AG09309 (cell line): ENCODE measurements around the gene ANGPTL8.

Source experiments
- DNase-seq: peaks from one replicate; pipeline ENCODE4 v3.0.0-alpha.2; 2010; ENCODE audit warnings: low read depth
- H3K4me3 ChIP-seq: 2 replicates; pipeline ENCODE4 v1.5.1; 2011; ENCODE audit warnings: mild to moderate bottlenecking, low read depth, low read length, moderate library complexity; ENCODE audit not compliant: control insufficient read depth
- CTCF ChIP-seq: IDR thresholded peaks from 2 replicates; pipeline ENCODE4 v1.5.1; 2011; ENCODE audit warnings: mild to moderate bottlenecking, low read depth, low read length, inconsistent platforms; ENCODE audit not compliant: insufficient read depth, control insufficient read depth; ENCODE audit errors: missing control alignments

The ANGPTL8 gene

GRCh38 chr19:11239377-11240000 lies at the start of gene ANGPTL8:
TSS of gene ANGPTL8 (plus strand) at chr19:11239619. CDS start at chr19:11239638, 19 bp downstream.
- TF ChIP-seq CTCF, result no peak
- no peak within 1 kb of the TSS for H3K4me3 ChIP-seq
- no peak for DNase-seq

- H3K4me3 ChIP-seq, result no peak overlapping the region
- DNase-seq, result no peak
- TF ChIP-seq CTCF, result no peak
Observed at GRCh38 chr19:11190501-11190900, 48.9 kb upstream of the ANGPTL8 start.

- no peak for TF ChIP-seq CTCF
- DNase-seq, result no peak
- no peak overlapping the region for H3K4me3 ChIP-seq
Observed at GRCh38 chr19:11191273-11191755, 48.1 kb upstream of the ANGPTL8 start.

GRCh38 chr19:11191934-11192333 lies 47.5 kb upstream of the ANGPTL8 start:
- no peak for TF ChIP-seq CTCF
- no peak overlapping the region for H3K4me3 ChIP-seq

GRCh38 chr19:11192957-11193939 lies 46.2 kb upstream of the ANGPTL8 start:
- TF ChIP-seq CTCF, result no peak
- no peak for DNase-seq

More at GRCh38 chr19:11191934-11192333, 47.5 kb upstream of the ANGPTL8 start:
- DNase-seq, result no peak

GRCh38 chr19:11194173-11194572 lies 45.2 kb upstream of the ANGPTL8 start:
- TF ChIP-seq CTCF, result no peak

More at GRCh38 chr19:11192957-11193939, 46.2 kb upstream of the ANGPTL8 start:
- no peak overlapping the region for H3K4me3 ChIP-seq

More at GRCh38 chr19:11194173-11194572, 45.2 kb upstream of the ANGPTL8 start:
- H3K4me3 ChIP-seq, result no peak overlapping the region; the same call in 1 of the 2 replicates
- DNase-seq, result no peak
